ENCODE data around the gene LSM14A. TPM values are rescaled to one million over a fixed set of nuclear protein-coding genes. Genes with fewer than 3 reads are reported as not detected.
A peak's percentile ranks its signal among the peaks of the same experiment; 100 is the strongest.
"Not testable (repeated sequence)": the region's sequence is repeated elsewhere in the genome, so short reads cannot be mapped to it uniquely, and the experiment has no call there.

Gene LSM14A
- total and polyA plus RNA-seq, 4 experiments from 2014 or later: 158 to 176 (median 170) TPM

GRCh38 chr19:34132706-34133105 lies 39.6 kb upstream of the LSM14A start:
- intact Hi-C loops (cut with micrococcal nuclease); H3K4me3 Mint-ChIP-seq: not testable (repeated sequence)

DNA sequence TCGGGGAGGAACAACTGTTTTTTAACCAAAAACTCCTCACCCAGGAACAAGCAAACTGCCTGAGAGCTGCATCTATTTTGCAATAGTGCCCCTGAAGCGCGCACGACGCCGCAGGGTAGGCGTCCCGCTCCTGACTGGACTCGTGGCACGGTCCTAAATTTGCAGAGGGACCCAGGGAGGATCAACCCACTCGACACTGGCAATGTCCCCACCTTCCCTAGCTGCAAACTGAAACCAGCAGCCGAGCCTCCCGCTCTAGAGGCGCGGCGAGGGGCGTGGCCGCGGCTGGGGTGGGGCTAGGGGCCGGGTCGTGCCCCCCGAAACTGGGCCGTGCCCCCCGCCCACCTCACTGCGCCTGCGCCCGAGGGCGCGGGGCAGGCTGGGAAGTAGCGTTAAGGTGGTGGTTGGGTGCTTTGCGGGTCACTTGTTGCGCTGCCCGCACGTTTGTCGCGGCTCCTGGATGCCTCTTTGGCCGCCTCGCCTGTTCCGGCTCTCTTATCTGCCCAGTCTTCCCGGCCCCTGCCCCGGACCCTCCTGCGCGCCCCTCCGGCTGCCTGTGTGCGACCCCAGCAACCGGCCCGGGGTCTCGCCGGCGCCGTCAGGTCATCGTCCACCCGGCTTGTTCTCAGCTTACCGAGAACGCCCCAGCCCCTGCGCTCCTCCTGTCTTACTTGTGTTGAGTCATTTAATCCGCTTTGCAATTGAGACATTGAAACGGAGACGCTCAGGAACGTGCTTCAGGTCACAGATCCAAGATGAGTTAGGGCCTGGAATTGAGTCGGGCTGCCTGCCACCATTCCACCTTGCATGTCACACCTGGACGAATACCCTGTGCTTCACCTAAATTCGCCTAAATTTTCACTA lies 37.9 kb upstream of the LSM14A start:
- Histone ChIP-seq H3K36me3 (ENCODE audit: insufficient read depth, low read length) (no peaks in the 10 kb centered on the region), H3K4me3 (ENCODE audit: low read length in 2 of 2) (peak overlapping the region; percentile 78 to 86), H3K27me3 (ENCODE audit: insufficient read depth, low read length) (no peaks in the 10 kb centered on the region), H3K27ac (ENCODE audit: low read depth, low read length) (peak overlapping the region; percentile 79), H3K9me3 (ENCODE audit: control insufficient read depth in 1 of 2, low read length in 2 of 2) (no peaks in the 10 kb centered on the region), H3K4me1 (ENCODE audit: insufficient read depth, low read length) (peaks cover 5% of the 10 kb centered on the region)
- ChIA-PET CTCF (ENCODE audit: partially characterized antibody) (interaction anchor here (1.6 to 3.3 kb wide), 3 partner anchors 11 to 340 kb away, joined by 5 to 22 read pairs (median 5); no protein-coding TSS in a partner anchor), POLR2A (ENCODE audit: partially characterized antibody) (interaction anchor here (0.8 to 2.1 kb wide), 5 partner anchors 9 to 74 kb away, joined by 3 to 10 read pairs (median 4); partner anchors contain the start of gene LSM14A)
- Mint-ChIP-seq H3K4me1 (peaks cover 0 to 11% (median 5%) of the 10 kb centered on the region in 4 donors), H3K27ac (peak overlapping the region; percentile 77 to 93 (median 91)), H3K9me3 (no peaks in the 10 kb centered on the region), H3K27me3 (no peaks in the 10 kb centered on the region), H3K4me3 (peak overlapping the region; percentile 92 to 99 (median 94)), H3K36me3 (peaks cover 0 to 3% of the 10 kb centered on the region in 2 donors)
- intact Hi-C loops (cut with micrococcal nuclease): loop anchor here (1.0 kb wide), 1 partner anchor 38 kb away; the partner anchor contains the start of gene LSM14A
- peak; percentile 76 to 87 (median 84) for DNase-seq

More at GRCh38 chr19:34132706-34133105, 39.6 kb upstream of the LSM14A start:
- H3K4me1 ChIP-seq (ENCODE audit: insufficient read depth, low read length); H3K27ac ChIP-seq (ENCODE audit: low read depth, low read length); H3K27me3 Mint-ChIP-seq; DNase-seq; POLR2A ChIA-PET (ENCODE audit: partially characterized antibody); H3K27me3 ChIP-seq (ENCODE audit: insufficient read depth, low read length); H3K9me3 Mint-ChIP-seq; H3K27ac Mint-ChIP-seq; H3K4me3 ChIP-seq (ENCODE audit: low read length in 2 of 2); H3K36me3 ChIP-seq (ENCODE audit: insufficient read depth, low read length); CTCF ChIA-PET (ENCODE audit: partially characterized antibody); H3K36me3 Mint-ChIP-seq; H3K9me3 ChIP-seq (ENCODE audit: control insufficient read depth in 1 of 2, low read length in 2 of 2): not testable (repeated sequence)
- H3K4me1 Mint-ChIP-seq: peaks cover 0 to 11% (median 5%) of the 10 kb centered on the region in 4 donors

DNA sequence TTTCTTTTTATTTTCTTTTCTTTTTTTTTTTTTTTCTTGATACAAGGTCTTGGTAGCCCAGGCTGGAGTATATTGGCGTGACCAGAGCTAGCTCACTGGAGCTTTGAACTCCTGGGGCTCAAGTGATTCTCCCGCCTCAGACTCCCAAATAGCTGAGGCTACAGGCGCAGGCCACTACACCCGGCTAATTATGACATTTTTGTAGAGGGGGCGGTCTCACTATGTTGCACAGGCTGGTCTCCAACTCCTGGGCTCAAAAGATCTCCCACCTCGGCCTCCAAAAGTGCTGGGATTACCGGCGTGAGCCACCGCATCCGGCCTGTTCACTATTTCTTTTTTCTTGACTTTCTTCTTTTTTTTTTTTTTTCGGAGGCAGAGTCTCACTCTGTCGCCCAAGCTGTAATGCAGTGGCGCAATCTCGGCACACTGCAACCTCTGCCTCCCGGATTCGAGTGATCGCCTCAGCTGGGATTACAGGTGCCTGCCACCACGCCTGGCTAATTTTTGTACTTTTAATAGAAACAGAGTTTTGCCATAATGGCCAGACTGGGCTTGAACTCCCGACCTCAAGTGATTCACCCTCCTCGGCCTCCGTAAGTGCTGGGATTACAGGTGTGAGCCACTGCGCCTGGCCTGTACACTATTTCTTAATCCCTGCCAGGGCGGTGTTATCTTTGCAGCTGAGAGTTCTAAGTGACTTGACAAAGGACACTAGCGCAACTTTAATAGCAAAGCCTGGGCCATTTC lies 37.1 kb upstream of the LSM14A start:
- H3K36me3 ChIP-seq (ENCODE audit: insufficient read depth, low read length): no peaks in the 10 kb centered on the region
- H3K9me3 ChIP-seq (ENCODE audit: control insufficient read depth in 1 of 2, low read length in 2 of 2): no peaks in the 10 kb centered on the region
- ChIA-PET CTCF (ENCODE audit: partially characterized antibody) (interaction anchor here (0.7 to 3.3 kb wide), 4 partner anchors 10 to 341 kb away, joined by 3 to 22 read pairs (median 5); no protein-coding TSS in a partner anchor), POLR2A (ENCODE audit: partially characterized antibody) (interaction anchor here (1.1 to 2.1 kb wide), 4 partner anchors 10 to 37 kb away, joined by 3 to 5 read pairs (median 4); partner anchors contain the start of gene LSM14A)
- peaks cover 0 to 11% (median 5%) of the 10 kb centered on the region in 4 donors for H3K4me1 Mint-ChIP-seq
- H3K4me3 Mint-ChIP-seq: peak overlapping the region; percentile 92 to 99 (median 94)
- H3K27ac Mint-ChIP-seq: peak overlapping the region; percentile 77 to 92 (median 91)
- H3K9me3 Mint-ChIP-seq: no peaks in the 10 kb centered on the region
- intact Hi-C loops (cut with micrococcal nuclease): no loop called here
- H3K27ac ChIP-seq (ENCODE audit: low read depth, low read length): peak overlapping the region; percentile 79
- peaks cover 0 to 3% of the 10 kb centered on the region in 2 donors for H3K36me3 Mint-ChIP-seq
- no peak for DNase-seq
- H3K27me3 ChIP-seq (ENCODE audit: insufficient read depth, low read length): no peaks in the 10 kb centered on the region
- no peaks in the 10 kb centered on the region for H3K27me3 Mint-ChIP-seq
- H3K4me1 ChIP-seq (ENCODE audit: insufficient read depth, low read length): peaks cover 5% of the 10 kb centered on the region
- H3K4me3 ChIP-seq (ENCODE audit: low read length in 2 of 2): no peak overlapping the region

DNA sequence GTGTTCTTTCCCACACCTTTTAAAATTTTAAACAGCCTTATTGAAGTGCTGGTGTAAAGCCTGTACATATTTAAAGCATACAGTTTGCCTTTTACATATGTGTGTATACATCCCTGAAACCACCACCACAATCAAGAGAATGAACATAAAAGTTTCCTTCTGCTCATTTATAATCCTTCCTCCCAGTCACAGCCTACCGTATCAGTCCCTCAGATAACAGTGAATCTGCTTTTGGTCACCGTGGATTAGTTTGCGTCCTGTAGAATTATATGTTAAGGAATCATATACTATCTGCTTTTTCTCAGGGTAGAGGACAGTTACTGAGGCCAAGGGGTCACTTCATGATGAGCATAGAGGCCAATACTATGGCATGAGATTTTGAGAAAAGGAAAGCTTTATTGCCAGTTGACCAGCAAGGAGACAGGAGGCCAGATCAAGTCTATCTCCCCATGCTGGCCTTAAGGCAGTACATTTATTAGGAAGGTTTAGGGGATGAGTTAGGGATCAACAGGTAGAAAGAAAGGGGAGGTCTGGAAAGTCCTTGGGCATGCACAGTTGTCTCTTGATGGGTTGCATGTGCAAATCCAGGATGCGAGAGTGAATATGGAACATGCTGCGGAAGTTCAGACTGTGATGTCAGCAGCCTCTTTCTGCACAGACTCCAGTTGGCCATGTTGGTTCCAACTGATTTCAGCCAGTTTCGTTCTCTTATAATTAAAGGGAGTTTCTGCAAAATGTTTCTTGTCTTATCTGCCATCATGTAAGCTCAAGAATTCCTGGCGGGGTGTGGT lies 36.3 kb upstream of the LSM14A start:
- peaks cover 0 to 3% of the 10 kb centered on the region in 2 donors for H3K36me3 Mint-ChIP-seq
- H3K4me1 Mint-ChIP-seq: peaks cover 0 to 11% (median 5%) of the 10 kb centered on the region in 4 donors
- peak overlapping the region in 2 of 7 donors; percentile 37 to 84 for H3K27ac Mint-ChIP-seq
- intact Hi-C loops (cut with micrococcal nuclease): no loop called here
- peak overlapping the region; percentile 7 to 99 (median 94) for H3K4me3 Mint-ChIP-seq
- Histone ChIP-seq H3K4me1 (ENCODE audit: insufficient read depth, low read length) (peaks cover 5% of the 10 kb centered on the region), H3K27ac (ENCODE audit: low read depth, low read length) (no peak overlapping the region), H3K4me3 (ENCODE audit: low read length in 2 of 2) (no peak overlapping the region), H3K9me3 (ENCODE audit: control insufficient read depth in 1 of 2, low read length in 2 of 2) (no peaks in the 10 kb centered on the region), H3K27me3 (ENCODE audit: insufficient read depth, low read length) (no peaks in the 10 kb centered on the region), H3K36me3 (ENCODE audit: insufficient read depth, low read length) (no peaks in the 10 kb centered on the region)
- no peaks in the 10 kb centered on the region for H3K9me3 Mint-ChIP-seq
- POLR2A ChIA-PET (ENCODE audit: partially characterized antibody): interaction anchor here (1.1 to 2.1 kb wide), 3 partner anchors 10 to 36 kb away, joined by 3 to 5 read pairs (median 4); partner anchors contain the start of gene LSM14A
- no peaks in the 10 kb centered on the region for H3K27me3 Mint-ChIP-seq
- CTCF ChIA-PET (ENCODE audit: partially characterized antibody): interaction anchor here (0.6 to 3.3 kb wide), 5 partner anchors 9 to 342 kb away, joined by 3 to 22 read pairs (median 4); no protein-coding TSS in a partner anchor
- DNase-seq: no peak

DNA sequence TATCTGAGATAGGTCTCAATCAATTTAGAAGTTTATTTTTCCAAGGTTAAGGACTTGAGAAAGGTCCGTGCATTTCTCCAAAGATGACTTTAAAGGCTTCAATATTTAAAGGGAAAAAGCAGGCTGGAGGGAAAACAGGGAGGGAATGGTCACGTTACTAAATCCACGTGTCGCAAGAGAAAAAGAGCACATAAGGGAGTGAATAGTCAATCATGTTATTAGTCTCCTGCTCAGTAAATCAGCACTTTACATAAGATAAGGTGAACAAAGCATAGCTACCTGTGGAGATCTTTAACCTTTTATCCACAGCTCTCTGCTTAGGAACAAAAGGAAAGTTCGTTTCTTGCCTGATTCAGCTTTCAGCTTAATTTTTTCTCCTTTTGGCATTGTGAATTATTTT lies 31.3 kb upstream of the LSM14A start:
- Mint-ChIP-seq H3K4me1 (peaks cover 0 to 2% (median under 1%) of the 10 kb centered on the region in 4 donors), H3K27me3 (peaks cover 0 to 1% of the 10 kb centered on the region in 2 donors), H3K36me3 (no peaks in the 10 kb centered on the region), H3K9me3 (no peaks in the 10 kb centered on the region), H3K4me3 (no peak overlapping the region), H3K27ac (no peak overlapping the region)
- CTCF ChIA-PET (ENCODE audit: partially characterized antibody): no interaction called here
- POLR2A ChIA-PET (ENCODE audit: partially characterized antibody): no interaction called here
- no peaks in the 10 kb centered on the region for H3K4me1 ChIP-seq (ENCODE audit: insufficient read depth, low read length)
- no peak for DNase-seq
- H3K4me3 ChIP-seq (ENCODE audit: low read length in 2 of 2): no peak overlapping the region
- H3K36me3 ChIP-seq (ENCODE audit: insufficient read depth, low read length): no peaks in the 10 kb centered on the region
- H3K9me3 ChIP-seq (ENCODE audit: control insufficient read depth in 1 of 2, low read length in 2 of 2): no peaks in the 10 kb centered on the region
- intact Hi-C loops (cut with micrococcal nuclease): no loop called here
- H3K27me3 ChIP-seq (ENCODE audit: insufficient read depth, low read length): no peaks in the 10 kb centered on the region
- no peak overlapping the region for H3K27ac ChIP-seq (ENCODE audit: low read depth, low read length)

GRCh38 chr19:34142440-34142839 lies 29.9 kb upstream of the LSM14A start:
- Histone ChIP-seq H3K27ac (ENCODE audit: low read depth, low read length) (no peak overlapping the region), H3K4me1 (ENCODE audit: insufficient read depth, low read length) (no peaks in the 10 kb centered on the region), H3K9me3 (ENCODE audit: control insufficient read depth in 1 of 2, low read length in 2 of 2) (no peaks in the 10 kb centered on the region), H3K27me3 (ENCODE audit: insufficient read depth, low read length) (no peaks in the 10 kb centered on the region), H3K4me3 (ENCODE audit: low read length in 2 of 2) (no peak overlapping the region), H3K36me3 (ENCODE audit: insufficient read depth, low read length) (no peaks in the 10 kb centered on the region)
- Mint-ChIP-seq H3K36me3 (no peaks in the 10 kb centered on the region), H3K9me3 (no peaks in the 10 kb centered on the region), H3K27me3 (peaks cover 0 to 1% of the 10 kb centered on the region in 2 donors), H3K27ac (no peak overlapping the region), H3K4me3 (no peak overlapping the region), H3K4me1 (peaks cover 0 to 2% (median under 1%) of the 10 kb centered on the region in 4 donors)
- no peak for DNase-seq
- POLR2A ChIA-PET (ENCODE audit: partially characterized antibody): no interaction called here
- intact Hi-C loops (cut with micrococcal nuclease): no loop called here
- CTCF ChIA-PET (ENCODE audit: partially characterized antibody): interaction anchor here (0.8 to 2.5 kb wide), 3 partner anchors 20 to 101 kb away, joined by 3 to 11 read pairs (median 4); no protein-coding TSS in a partner anchor
